ENCODE data around the gene CEBPG.

The CEBPG gene

GRCh38 chr19:33368074-33368864, 5.2 kb upstream of the CEBPG start:
- Mint-ChIP-seq H3K36me3 (no peaks in the 10 kb centered on the region), H3K27ac (no peak overlapping the region), H3K4me1 (no peaks in the 10 kb centered on the region), H3K9me3 (no peaks in the 10 kb centered on the region), H3K4me3 (no peak overlapping the region)
- DNase-seq (ENCODE audit: low spot score in 2 of 2) (no peak), ATAC-seq (peak; percentile 81)

GRCh38 chr19:33370783-33371182, 2.7 kb upstream of the CEBPG start:
- ATAC-seq = no peak
- Mint-ChIP-seq H3K9me3 (no peaks in the 10 kb centered on the region), H3K4me3 (no peak overlapping the region), H3K27ac (no peak overlapping the region), H3K36me3 (peaks cover 11% of the 10 kb centered on the region), H3K4me1 (peaks cover 18% of the 10 kb centered on the region)
- no peak for DNase-seq (ENCODE audit: low spot score in 2 of 2)

- no peaks in the 10 kb centered on the region for H3K9me3 Mint-ChIP-seq
- peak overlapping the region; percentile 89 for H3K27ac Mint-ChIP-seq
- H3K4me3 Mint-ChIP-seq = peak overlapping the region; percentile 88
- DNase-seq (ENCODE audit: low spot score in 2 of 2) (no peak), ATAC-seq (no peak)
- H3K36me3 Mint-ChIP-seq = peaks cover 32% of the 10 kb centered on the region
- peaks cover 45% of the 10 kb centered on the region for H3K4me1 Mint-ChIP-seq
Observed at GRCh38 chr19:33374236-33374714, 766 bp downstream of the CEBPG start.

- ATAC-seq (no peak), DNase-seq (ENCODE audit: low spot score in 2 of 2) (no peak)
- peaks cover 51% of the 10 kb centered on the region for H3K4me1 Mint-ChIP-seq
- no peaks in the 10 kb centered on the region for H3K9me3 Mint-ChIP-seq
- peak overlapping the region; percentile 88 for H3K4me3 Mint-ChIP-seq
- H3K36me3 Mint-ChIP-seq = peaks cover 42% of the 10 kb centered on the region
- H3K27ac Mint-ChIP-seq = peak overlapping the region; percentile 89
Observed at GRCh38 chr19:33375156-33375836, 1.8 kb downstream of the CEBPG start.

- Mint-ChIP-seq H3K4me3 (peak overlapping the region; percentile 88), H3K4me1 (peaks cover 52% of the 10 kb centered on the region), H3K36me3 (peaks cover 47% of the 10 kb centered on the region), H3K9me3 (no peaks in the 10 kb centered on the region), H3K27ac (no peak overlapping the region)
- DNase-seq (ENCODE audit: low spot score in 2 of 2) (no peak), ATAC-seq (no peak)
Observed at GRCh38 chr19:33375837-33376159, 2.3 kb downstream of the CEBPG start.

- Mint-ChIP-seq H3K27ac (no peak overlapping the region), H3K4me3 (no peak overlapping the region), H3K9me3 (no peaks in the 10 kb centered on the region), H3K4me1 (peaks cover 56% of the 10 kb centered on the region), H3K36me3 (peaks cover 54% of the 10 kb centered on the region)
- ATAC-seq (no peak), DNase-seq (ENCODE audit: low spot score in 2 of 2) (no peak)
Observed at GRCh38 chr19:33376423-33376822, 2.9 kb downstream of the CEBPG start.

- DNase-seq (ENCODE audit: low spot score in 2 of 2) = no peak
- ATAC-seq = no peak
- Mint-ChIP-seq H3K9me3 (no peaks in the 10 kb centered on the region), H3K36me3 (peaks cover 60% of the 10 kb centered on the region), H3K4me1 (peaks cover 56% of the 10 kb centered on the region), H3K27ac (no peak overlapping the region), H3K4me3 (no peak overlapping the region)
Observed at GRCh38 chr19:33376941-33377557, 3.5 kb downstream of the CEBPG start.

- no peaks in the 10 kb centered on the region for H3K9me3 Mint-ChIP-seq
- no peak overlapping the region for H3K4me3 Mint-ChIP-seq
- ATAC-seq (no peak), DNase-seq (ENCODE audit: low spot score in 2 of 2) (no peak)
- H3K36me3 Mint-ChIP-seq = peaks cover 63% of the 10 kb centered on the region
- H3K27ac Mint-ChIP-seq = peak overlapping the region; percentile 50
- H3K4me1 Mint-ChIP-seq = peaks cover 56% of the 10 kb centered on the region
Observed at GRCh38 chr19:33377586-33378475, 4.3 kb downstream of the CEBPG start.

GRCh38 chr19:33379151-33379829, 5.8 kb downstream of the CEBPG start:
- H3K4me3 Mint-ChIP-seq = no peak overlapping the region
- no peaks in the 10 kb centered on the region for H3K9me3 Mint-ChIP-seq
- H3K27ac Mint-ChIP-seq = peak overlapping the region; percentile 50
- DNase-seq (ENCODE audit: low spot score in 2 of 2) = no peak
- H3K4me1 Mint-ChIP-seq = peaks cover 61% of the 10 kb centered on the region
- no peak for ATAC-seq
- H3K36me3 Mint-ChIP-seq = peaks cover 73% of the 10 kb centered on the region

- ATAC-seq (no peak), DNase-seq (ENCODE audit: low spot score in 2 of 2) (no peak)
- Mint-ChIP-seq H3K4me3 (no peak overlapping the region), H3K4me1 (peaks cover 43% of the 10 kb centered on the region), H3K9me3 (no peaks in the 10 kb centered on the region), H3K27ac (peak overlapping the region; percentile 64), H3K36me3 (peaks cover 60% of the 10 kb centered on the region)
Observed at GRCh38 chr19:33381101-33381500, 7.6 kb downstream of the CEBPG start.

- Mint-ChIP-seq H3K4me1 (peaks cover 34% of the 10 kb centered on the region), H3K27ac (no peak overlapping the region), H3K36me3 (peaks cover 56% of the 10 kb centered on the region), H3K9me3 (no peaks in the 10 kb centered on the region), H3K4me3 (no peak overlapping the region)
- DNase-seq (ENCODE audit: low spot score in 2 of 2) (no peak), ATAC-seq (no peak)
Observed at GRCh38 chr19:33382006-33382405, 8.5 kb downstream of the CEBPG start.

- H3K4me3 Mint-ChIP-seq = no peak overlapping the region
- peak overlapping the region; percentile 66 for H3K27ac Mint-ChIP-seq
- ATAC-seq = no peak
- DNase-seq (ENCODE audit: low spot score in 2 of 2) = no peak
- H3K36me3 Mint-ChIP-seq = peaks cover 56% of the 10 kb centered on the region
- no peaks in the 10 kb centered on the region for H3K9me3 Mint-ChIP-seq
- peaks cover 32% of the 10 kb centered on the region for H3K4me1 Mint-ChIP-seq
Observed at GRCh38 chr19:33382982-33383381, 9.5 kb downstream of the CEBPG start.

- peaks cover 24% of the 10 kb centered on the region for H3K4me1 Mint-ChIP-seq
- no peak for DNase-seq (ENCODE audit: low spot score in 2 of 2)
- H3K27ac Mint-ChIP-seq = peak overlapping the region; percentile 15
- no peaks in the 10 kb centered on the region for H3K9me3 Mint-ChIP-seq
- peaks cover 47% of the 10 kb centered on the region for H3K36me3 Mint-ChIP-seq
- H3K4me3 Mint-ChIP-seq = no peak overlapping the region
- no peak for ATAC-seq
Observed at GRCh38 chr19:33383720-33384292, 10.3 kb downstream of the CEBPG start.

- Mint-ChIP-seq H3K4me1 (peaks cover 13% of the 10 kb centered on the region), H3K36me3 (peaks cover 36% of the 10 kb centered on the region), H3K27ac (no peak overlapping the region), H3K4me3 (no peak overlapping the region), H3K9me3 (no peaks in the 10 kb centered on the region)
- no peak for ATAC-seq
- DNase-seq (ENCODE audit: low spot score in 2 of 2) = no peak
Observed at GRCh38 chr19:33384983-33385382, 11.5 kb downstream of the CEBPG start.

Measured in stimulated activated effector memory CD8-positive, alpha-beta T cell treated with anti-CD3 and anti-CD28 coated beads, Interleukin-12 subunit alpha, Interleukin-12 subunit beta, amount 100 ng/mL, for 72 hours (primary cell).